ENCODE data around the gene RB1. TPM values are rescaled to one million over a fixed set of nuclear protein-coding genes. Genes with fewer than 3 reads are reported as not detected.

The RB1 gene
- polyA plus RNA-seq, 3 donors = 18.4 to 38.8 (median 29.9) TPM

DNA sequence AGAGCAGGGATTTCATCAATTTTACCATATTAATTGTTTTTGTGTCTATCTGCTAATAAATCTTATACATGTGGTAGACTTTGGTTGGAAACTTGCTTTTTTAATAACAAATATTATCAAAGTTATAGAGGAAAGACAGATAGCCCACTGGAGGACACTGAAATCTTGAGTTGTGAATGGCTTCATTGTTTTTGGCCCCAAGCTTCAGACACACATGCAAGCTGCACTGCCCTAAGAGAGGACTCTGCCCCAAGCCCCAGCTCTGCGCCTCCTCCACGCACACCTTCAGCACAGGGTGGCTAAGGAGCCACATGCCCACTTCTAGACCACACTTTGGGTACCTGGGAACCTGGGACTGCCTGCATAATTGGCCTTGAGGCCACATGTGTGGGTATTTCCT lies 194.1 kb downstream of the RB1 start:
- 100% methylated on average over 2 of the region's 2 CpGs for WGBS (ENCODE audit: insufficient coverage)
- intact Hi-C loops (cut with micrococcal nuclease) = no loop called here
- DNase-seq = no peak

DNA sequence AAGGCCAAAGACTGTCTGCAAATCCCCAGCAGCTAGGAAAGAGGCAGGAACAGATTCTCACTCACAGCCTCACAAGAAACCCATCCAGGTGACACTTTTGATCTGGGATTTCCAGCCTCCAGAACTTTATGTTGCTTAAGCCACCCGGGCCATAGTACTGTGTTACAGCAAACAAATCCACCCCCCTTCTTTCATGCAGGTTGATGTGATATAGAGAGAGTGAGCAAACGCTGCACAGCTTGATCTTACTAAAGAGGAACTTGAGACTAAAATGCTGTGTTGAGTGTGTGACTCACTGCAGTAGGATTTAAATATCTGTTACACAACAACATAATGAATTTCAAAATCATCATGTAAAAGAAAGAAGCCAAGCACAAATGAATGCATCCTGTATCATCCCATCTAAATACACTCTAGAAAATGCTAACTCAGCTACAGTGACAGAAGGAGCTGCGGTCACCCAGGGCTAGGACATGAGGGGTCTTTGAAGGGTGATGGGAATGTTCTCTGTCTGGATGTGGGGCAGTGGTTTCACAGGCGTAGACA lies 197.2 kb downstream of the RB1 start:
- intact Hi-C loops (cut with micrococcal nuclease) = loop anchor here (5.0 to 10.0 kb wide), 4 partner anchors 56 to 482 kb away; no protein-coding TSS in a partner anchor
- Histone ChIP-seq H3K27ac (ENCODE audit: low read depth in 1 of 2, low read length in 2 of 2) (peak overlapping the region; percentile 77 to 87), H3K4me3 (replicated peaks in 1 of 3; ENCODE audit: low read depth in 2 of 3, low read length in 3 of 3) (no peak overlapping the region), H3K4me2 (replicated peaks; ENCODE audit: extremely low read depth, low read length, poor library complexity, severe bottlenecking) (peak overlapping the region; percentile 26), H3K9ac (ENCODE audit: insufficient read depth, low read length, poor library complexity, severe bottlenecking) (peak overlapping the region; percentile 37), H4K20me1 (ENCODE audit: insufficient read depth, low read length) (no peaks in the 10 kb centered on the region), H3K79me2 (ENCODE audit: insufficient read depth, low read length) (peaks cover 10% of the 10 kb centered on the region), H3K36me3 (replicated peaks in 1 of 2; ENCODE audit: control insufficient read depth in 1 of 2, insufficient read depth in 2 of 2, low read length in 2 of 2) (peaks cover 19 to 61% of the 10 kb centered on the region in 2 donors), H2AFZ (ENCODE audit: insufficient read depth, low read depth, low read length, poor library complexity, severe bottlenecking) (no peak overlapping the region), H3K4me1 (ENCODE audit: control insufficient read depth in 1 of 2, insufficient read depth in 2 of 2, low read length in 2 of 2) (peaks cover 56 to 70% of the 10 kb centered on the region in 2 donors), H3K27me3 (ENCODE audit: control insufficient read depth in 2 of 2, insufficient read depth in 2 of 2, low read length in 2 of 2) (no peaks in the 10 kb centered on the region), H3K9me3 (replicated peaks in 1 of 2; ENCODE audit: control insufficient read depth in 1 of 2, insufficient read depth in 1 of 2, low read length in 2 of 2) (no peaks in the 10 kb centered on the region)
- Mint-ChIP-seq H3K27me3 (ENCODE audit: low read depth in 3 of 3) (peaks cover 0 to 1% (median 0%) of the 10 kb centered on the region in 3 donors), H3K27ac (peak overlapping the region; percentile 91 to 98 (median 97)), H3K9me3 (peaks cover 0 to 3% (median 0%) of the 10 kb centered on the region in 7 donors), H3K4me1 (peaks cover 72% of the 10 kb centered on the region), H3K4me3 (peak overlapping the region in 1 of 2 donors; percentile 39), H3K36me3 (peaks cover 58 to 89% of the 10 kb centered on the region in 2 donors)
- DNase-seq = peak; percentile 90 to 98 (median 96)
- WGBS (ENCODE audit: insufficient coverage) = no CpG with 5 or more reads among the region's 4 CpGs
- TF ChIP-seq CTCF (IDR thresholded peaks at IDR 0.05) = no peak

More for the DNA sequence above, 194.1 kb downstream of the RB1 start:
- TF ChIP-seq CTCF (IDR thresholded peaks at IDR 0.05) = no peak
- H3K4me1 ChIP-seq (ENCODE audit: control insufficient read depth in 1 of 2, insufficient read depth in 2 of 2, low read length in 2 of 2) = peaks cover 56 to 66% of the 10 kb centered on the region in 2 donors
- no peak overlapping the region for H2AFZ ChIP-seq (ENCODE audit: insufficient read depth, low read depth, low read length, poor library complexity, severe bottlenecking)
- H3K9me3 Mint-ChIP-seq = peaks cover 0 to 3% (median 0%) of the 10 kb centered on the region in 7 donors
- peaks cover 25 to 60% of the 10 kb centered on the region in 2 donors for H3K36me3 ChIP-seq (replicated peaks in 1 of 2; ENCODE audit: control insufficient read depth in 1 of 2, insufficient read depth in 2 of 2, low read length in 2 of 2)
- no peak overlapping the region for H3K4me3 Mint-ChIP-seq
- H3K27ac Mint-ChIP-seq = no peak overlapping the region
- no peak overlapping the region for H3K27ac ChIP-seq (ENCODE audit: low read depth in 1 of 2, low read length in 2 of 2)
- no peaks in the 10 kb centered on the region for H3K9me3 ChIP-seq (replicated peaks in 1 of 2; ENCODE audit: control insufficient read depth in 1 of 2, insufficient read depth in 1 of 2, low read length in 2 of 2)
- H3K27me3 Mint-ChIP-seq (ENCODE audit: low read depth in 3 of 3) = peaks cover 0 to 1% (median 0%) of the 10 kb centered on the region in 3 donors
- H3K79me2 ChIP-seq (ENCODE audit: insufficient read depth, low read length) = peaks cover 5% of the 10 kb centered on the region
- no peaks in the 10 kb centered on the region for H4K20me1 ChIP-seq (ENCODE audit: insufficient read depth, low read length)
- peaks cover 48% of the 10 kb centered on the region for H3K4me1 Mint-ChIP-seq
- H3K27me3 ChIP-seq (ENCODE audit: control insufficient read depth in 2 of 2, insufficient read depth in 2 of 2, low read length in 2 of 2) = no peaks in the 10 kb centered on the region
- peaks cover 49 to 66% of the 10 kb centered on the region in 2 donors for H3K36me3 Mint-ChIP-seq
- H3K4me3 ChIP-seq (replicated peaks in 1 of 3; ENCODE audit: low read depth in 2 of 3, low read length in 3 of 3) = no peak overlapping the region
- H3K9ac ChIP-seq (ENCODE audit: insufficient read depth, low read length, poor library complexity, severe bottlenecking) = no peak overlapping the region
- H3K4me2 ChIP-seq (replicated peaks; ENCODE audit: extremely low read depth, low read length, poor library complexity, severe bottlenecking) = no peak overlapping the region
